IMR-90 (cell line): Measurements from ENCODE around the gene ELOVL2.

Experiments
- BHLHE40 ChIP-seq: fragments of 150-350 bp; IDR thresholded peaks from 2 replicates; pipeline ENCODE4 v1.6.1; 2016; ENCODE audit warnings: mild to moderate bottlenecking, low read depth, low read length
- CEBPB ChIP-seq: IDR thresholded peaks from 2 replicates; pipeline ENCODE4 v1.6.1; 2012; ENCODE audit warnings: low read depth, low read length, improper control_type of control experiment
- CHD1 ChIP-seq: IDR thresholded peaks from 2 replicates; pipeline ENCODE4 v1.6.1; 2012; ENCODE audit warnings: low read depth, low read length, improper control_type of control experiment
- MAFK ChIP-seq: IDR thresholded peaks from 2 replicates; pipeline ENCODE4 v1.6.1; 2012; ENCODE audit warnings: low read depth, low read length, improper control_type of control experiment
- MXI1 ChIP-seq: IDR thresholded peaks from 2 replicates; pipeline ENCODE4 v1.6.1; 2012; ENCODE audit warnings: low read depth, mild to moderate bottlenecking, low read length, moderate library complexity, borderline replicate concordance
- NFE2L2 ChIP-seq: fragments of 150-350 bp; IDR thresholded peaks from 2 replicates; pipeline ENCODE4 v1.6.1; 2016; ENCODE audit warnings: low read depth, mild to moderate bottlenecking, low read length
- POLR2A ChIP-seq: IDR thresholded peaks from 2 replicates; pipeline ENCODE4 v1.6.1; 2012; ENCODE audit warnings: mild to moderate bottlenecking, low read depth, low read length
- RAD21 ChIP-seq: IDR thresholded peaks from 2 replicates; pipeline ENCODE4 v1.6.1; 2012; ENCODE audit warnings: low read length, improper control_type of control experiment
- RCOR1 ChIP-seq: IDR thresholded peaks from 2 replicates; pipeline ENCODE4 v1.6.1; 2012; ENCODE audit warnings: mild to moderate bottlenecking, low read length, improper control_type of control experiment; ENCODE audit not compliant: insufficient replicate concordance
- RFX5 ChIP-seq: IDR thresholded peaks from 2 replicates; pipeline ENCODE4 v1.8.0; 2012; ENCODE audit warnings: low read depth, mild to moderate bottlenecking, low read length, moderate library complexity
- SMC3 ChIP-seq: fragments of 150-350 bp; IDR thresholded peaks from 2 replicates; pipeline ENCODE4 v1.6.1; 2016; ENCODE audit warnings: low read depth, mild to moderate bottlenecking, antibody characterized with exemption, low read length, moderate library complexity
- TF ChIP-seq, protein P1 (sequence below): conservative IDR thresholded peaks from 2 replicates; pipeline ENCODE4 v1.5.1; 2012; ENCODE audit warnings: mild to moderate bottlenecking, low read depth, low read length, improper control_type of control experiment
- TF ChIP-seq, protein P2 (sequence below): fragments of 150-350 bp; IDR thresholded peaks from 2 replicates; pipeline ENCODE4 v1.6.1; 2016; ENCODE audit warnings: low read depth, mild to moderate bottlenecking, low read length, moderate library complexity, borderline replicate concordance
- TF ChIP-seq, protein P3 (sequence below): fragments of 150-350 bp; IDR thresholded peaks from 2 replicates; pipeline ENCODE4 v1.6.1; 2017; ENCODE audit warnings: mild to moderate bottlenecking, antibody characterized with exemption, low read length, low read depth

DNA sequence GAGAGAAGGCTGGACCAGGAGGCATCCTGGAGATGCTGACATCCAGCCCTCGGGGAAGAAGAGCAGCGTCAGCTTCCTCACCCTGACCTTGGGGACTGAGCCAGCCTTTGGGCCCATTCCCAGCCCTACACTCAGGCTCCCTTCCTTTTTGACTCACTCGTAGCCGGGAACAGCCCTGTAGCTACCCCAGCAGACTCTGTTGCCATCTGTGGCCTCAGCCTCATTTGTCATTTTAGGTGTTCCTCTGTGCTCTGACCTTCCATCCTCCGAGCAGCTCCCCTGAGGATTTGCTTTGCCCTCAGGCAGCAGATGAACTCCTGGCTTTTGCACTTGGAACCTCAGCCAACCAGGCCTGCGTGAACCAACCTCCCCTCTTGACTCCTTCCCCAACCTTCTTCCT, 67.5 kb downstream of the ELOVL2 start:
- no peak for TF ChIP-seq POLR2A
- TF ChIP-seq, protein P1, sequence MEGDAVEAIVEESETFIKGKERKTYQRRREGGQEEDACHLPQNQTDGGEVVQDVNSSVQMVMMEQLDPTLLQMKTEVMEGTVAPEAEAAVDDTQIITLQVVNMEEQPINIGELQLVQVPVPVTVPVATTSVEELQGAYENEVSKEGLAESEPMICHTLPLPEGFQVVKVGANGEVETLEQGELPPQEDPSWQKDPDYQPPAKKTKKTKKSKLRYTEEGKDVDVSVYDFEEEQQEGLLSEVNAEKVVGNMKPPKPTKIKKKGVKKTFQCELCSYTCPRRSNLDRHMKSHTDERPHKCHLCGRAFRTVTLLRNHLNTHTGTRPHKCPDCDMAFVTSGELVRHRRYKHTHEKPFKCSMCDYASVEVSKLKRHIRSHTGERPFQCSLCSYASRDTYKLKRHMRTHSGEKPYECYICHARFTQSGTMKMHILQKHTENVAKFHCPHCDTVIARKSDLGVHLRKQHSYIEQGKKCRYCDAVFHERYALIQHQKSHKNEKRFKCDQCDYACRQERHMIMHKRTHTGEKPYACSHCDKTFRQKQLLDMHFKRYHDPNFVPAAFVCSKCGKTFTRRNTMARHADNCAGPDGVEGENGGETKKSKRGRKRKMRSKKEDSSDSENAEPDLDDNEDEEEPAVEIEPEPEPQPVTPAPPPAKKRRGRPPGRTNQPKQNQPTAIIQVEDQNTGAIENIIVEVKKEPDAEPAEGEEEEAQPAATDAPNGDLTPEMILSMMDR = no peak
- no peak for TF ChIP-seq RCOR1
- no peak for TF ChIP-seq SMC3
- no peak for TF ChIP-seq RAD21
- TF ChIP-seq, protein P2, sequence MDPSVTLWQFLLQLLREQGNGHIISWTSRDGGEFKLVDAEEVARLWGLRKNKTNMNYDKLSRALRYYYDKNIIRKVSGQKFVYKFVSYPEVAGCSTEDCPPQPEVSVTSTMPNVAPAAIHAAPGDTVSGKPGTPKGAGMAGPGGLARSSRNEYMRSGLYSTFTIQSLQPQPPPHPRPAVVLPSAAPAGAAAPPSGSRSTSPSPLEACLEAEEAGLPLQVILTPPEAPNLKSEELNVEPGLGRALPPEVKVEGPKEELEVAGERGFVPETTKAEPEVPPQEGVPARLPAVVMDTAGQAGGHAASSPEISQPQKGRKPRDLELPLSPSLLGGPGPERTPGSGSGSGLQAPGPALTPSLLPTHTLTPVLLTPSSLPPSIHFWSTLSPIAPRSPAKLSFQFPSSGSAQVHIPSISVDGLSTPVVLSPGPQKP = no peak
- TF ChIP-seq, protein P3, sequence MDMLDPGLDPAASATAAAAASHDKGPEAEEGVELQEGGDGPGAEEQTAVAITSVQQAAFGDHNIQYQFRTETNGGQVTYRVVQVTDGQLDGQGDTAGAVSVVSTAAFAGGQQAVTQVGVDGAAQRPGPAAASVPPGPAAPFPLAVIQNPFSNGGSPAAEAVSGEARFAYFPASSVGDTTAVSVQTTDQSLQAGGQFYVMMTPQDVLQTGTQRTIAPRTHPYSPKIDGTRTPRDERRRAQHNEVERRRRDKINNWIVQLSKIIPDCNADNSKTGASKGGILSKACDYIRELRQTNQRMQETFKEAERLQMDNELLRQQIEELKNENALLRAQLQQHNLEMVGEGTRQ = no peak
- no peak for TF ChIP-seq BHLHE40
- TF ChIP-seq NFE2L2 = no peak
- TF ChIP-seq MXI1 = no peak
- no peak for TF ChIP-seq CEBPB
- no peak for TF ChIP-seq MAFK
- TF ChIP-seq CHD1 = no peak
- no peak for TF ChIP-seq RFX5
